K562 (cell line): ENCODE measurements around the gene CCNB1. TPM values are rescaled to one million over a fixed set of nuclear protein-coding genes. Genes with fewer than 3 reads are reported as not detected.
A peak's percentile ranks its signal among the peaks of the same experiment; 100 is the strongest.

Source experiments
- BCOR ChIP-seq: fragments of 450-650 bp; IDR thresholded peaks from 2 replicates; pipeline ENCODE4 v1.6.1; 2016
- CREB1 ChIP-seq, 2 experiments: sonication (generic) in 1 of 2; formaldehyde crosslinking in 1 of 2; IDR thresholded peaks; 2 replicates each; pipeline versions ENCODE4 v1.6.1 to v1.8.0; 2012 to 2022; ENCODE audit warnings: inconsistent platforms in 1 of 2, mild to moderate bottlenecking in 1 of 2, missing genetic modification reagents in 1 of 2, moderate library complexity in 1 of 2
- CTCFL ChIP-seq: IDR thresholded peaks from 2 replicates; pipeline ENCODE4 v1.6.1; 2011; ENCODE audit warnings: borderline replicate concordance, low read depth, mild to moderate bottlenecking, moderate library complexity, low read length; ENCODE audit not compliant: insufficient read depth, poor library complexity, severe bottlenecking
- FOXA3 ChIP-seq, 2 experiments: fragments of 450-650 bp in 1 of 2; sonication (generic) in 1 of 2; formaldehyde crosslinking; IDR thresholded peaks in 1 of 2; conservative IDR thresholded peaks in 1 of 2; 2 replicates each; pipeline versions ENCODE4 v1.4.0 to v1.8.0; 2020 to 2022; ENCODE audit warnings: mild to moderate bottlenecking in 2 of 2, missing genetic modification reagents in 1 of 2
- GTF3C2 ChIP-seq: IDR thresholded peaks from 3 replicates; pipeline ENCODE4 v1.6.1; 2011; ENCODE audit warnings: borderline replicate concordance, mild to moderate bottlenecking, moderate library complexity; ENCODE audit not compliant: insufficient read length; ENCODE audit errors: extremely low read depth
- HCFC1 ChIP-seq: IDR thresholded peaks from 2 replicates; pipeline ENCODE4 v1.6.1; 2012; ENCODE audit warnings: low read depth, low read length, improper control_type of control experiment
- KAT2B ChIP-seq: IDR thresholded peaks from one replicate; pipeline ENCODE4 v1.6.1; 2012; ENCODE audit warnings: low read depth, mild to moderate bottlenecking, control low read depth, inconsistent platforms, low read length, moderate library complexity
- KAT8 ChIP-seq: fragments of 450-650 bp; IDR thresholded peaks from 2 replicates; pipeline ENCODE4 v1.6.1; 2016; ENCODE audit warnings: low read depth, mild to moderate bottlenecking
- MTA1 ChIP-seq: fragments of 450-650 bp; IDR thresholded peaks from 2 replicates; pipeline ENCODE4 v1.6.1; 2017; ENCODE audit warnings: borderline replicate concordance
- MYC ChIP-seq, 2 experiments: fragments of 250-450 bp in 1 of 2; sonication (Bioruptor Pico) in 1 of 2; IDR thresholded peaks; 2 replicates each; pipeline versions ENCODE4 v1.5.1 to v1.6.1; 2012 to 2021; ENCODE audit warnings: low read depth in 2 of 2, borderline replicate concordance in 1 of 2, improper control_type of control experiment in 1 of 2, low read length in 1 of 2, mild to moderate bottlenecking in 1 of 2, moderate library complexity in 1 of 2
- POLR3G ChIP-seq: IDR thresholded peaks from 2 replicates; pipeline ENCODE4 v1.6.1; 2011; ENCODE audit not compliant: insufficient read length, insufficient replicate concordance; ENCODE audit errors: extremely low read depth
- SFPQ ChIP-seq: fragments of 200-400 bp; formaldehyde crosslinking; IDR thresholded peaks from 2 replicates; pipeline ENCODE4 v1.6.1; 2017; ENCODE audit warnings: mild to moderate bottlenecking, low read depth, low read length, moderate library complexity
- SMAD1 ChIP-seq: fragments of 150-350 bp; IDR thresholded peaks from 2 replicates; pipeline ENCODE4 v1.6.1; 2014; ENCODE audit warnings: low read length, low read depth; ENCODE audit not compliant: partially characterized antibody
- TRIM25 ChIP-seq: fragments of 450-650 bp; IDR thresholded peaks from 2 replicates; pipeline ENCODE4 v1.7.0; 2016; ENCODE audit warnings: borderline replicate concordance
- U2AF2 ChIP-seq: fragments of 200-400 bp; formaldehyde crosslinking; optimal IDR thresholded peaks from 2 replicates; pipeline ENCODE3; 2017; ENCODE audit warnings: low read depth, mild to moderate bottlenecking, low read length
- ZNF551 ChIP-seq: fragments of 250-450 bp; sonication (Bioruptor Pico); IDR thresholded peaks from 2 replicates; pipeline ENCODE4 v1.5.0; 2021; ENCODE audit warnings: mild to moderate bottlenecking, moderate library complexity
- ZNF75A ChIP-seq: fragments of 450-650 bp; formaldehyde crosslinking; IDR thresholded peaks from 2 replicates; pipeline ENCODE4 v1.4.0; 2020; ENCODE audit warnings: mild to moderate bottlenecking
- polyA plus RNA-seq, 8 experiments: library from polyadenylated mRNA; depleted of rRNA in 4 of 8; stranded (reverse) in 5 of 8; unstranded in 3 of 8; fragments of >200 nt; fragmentation: Nextera tagmentation in 2 of 8; fragmentation: Illumina TruSeq in 1 of 8; extraction: Ambion mirVana in 2 of 8; extraction: Trizol in 1 of 8; gene quantifications; 2 replicates each; pipeline versions ENCODE4 v1.2.1 to v1.2.3, GENCODE V29; 2011 to 2014; ENCODE audit warnings: inconsistent platforms in 1 of 8, missing spikeins in 1 of 8
- total RNA-seq, 7 experiments: library from RNA; depleted of rRNA in 6 of 7; stranded (reverse); fragments of >200 nt in 6 of 7; fragmentation: Illumina TruSeq in 2 of 7; extraction: Trizol in 2 of 7; gene quantifications; 2 replicates each; pipeline versions ENCODE4 v1.2.1 to v1.2.3, GENCODE V29; 2011 to 2021; ENCODE audit warnings: low replicate concordance in 1 of 7

CCNB1 gene
- total and polyA plus RNA-seq, 9 of the 15 experiments (the other 6 are each of a cell fraction or from before 2014, with no cell fraction given): 165 to 679 (median 271) TPM

- TF ChIP-seq GTF3C2: no peak
- TF ChIP-seq SMAD1: no peak
- peak; percentile 47 for TF ChIP-seq HCFC1
- TF ChIP-seq MTA1: peak; percentile 84
- TF ChIP-seq TRIM25: no peak
- peak; percentile 38 for TF ChIP-seq CTCFL
- peak; percentile 90 for TF ChIP-seq CREB1 (IDR thresholded peaks at IDR 0.05)
- peak; percentile 84 for TF ChIP-seq CREB1 (CRISPR knock-in tag; IDR thresholded peaks at IDR 0.05)
- TF ChIP-seq ZNF551 (CRISPR knock-in tag): no peak
- TF ChIP-seq BCOR: no peak
- no peak for TF ChIP-seq U2AF2
- peak in 1 of 2 experiments; percentile 54; a peak in 1 of 4 replicates for TF ChIP-seq FOXA3 (CRISPR knock-in tag; conservative IDR thresholded peaks at IDR 0.05 in 1 of 2, IDR thresholded peaks at IDR 0.05 in 1 of 2)
- no peak for TF ChIP-seq POLR3G
- TF ChIP-seq KAT8: no peak
- peak; percentile 94 for TF ChIP-seq MYC (IDR thresholded peaks at IDR 0.05; ENCODE audit: low read depth, low read length)
- TF ChIP-seq MYC (CRISPR knock-in tag; IDR thresholded peaks at IDR 0.05; ENCODE audit: borderline replicate concordance, low read depth): peak; percentile 50; the same call in 1 of the 2 replicates
- no peak for TF ChIP-seq SFPQ
- TF ChIP-seq ZNF75A (CRISPR knock-in tag): no peak
- TF ChIP-seq KAT2B: no peak
These were observed at the start of gene CCNB1 (continued) for GRCh38 chr5:69166686-69167492.
